MV-4-11 (cell line): ENCODE data around the gene ERAP2.

Experiments used
- DNase-seq: peaks from one replicate; lab custom pipeline; 2025; lab: John Stamatoyannopoulos, UW

ERAP2 gene

GRCh38 chr5:96963267-96963666 is 87.0 kb downstream of the ERAP2 start:
- peak; percentile 85 for DNase-seq

- DNase-seq, result no peak
These were observed 90.5 kb downstream of the ERAP2 start for GRCh38 chr5:96966801-96967200.

- no peak for DNase-seq
These were observed 91.1 kb downstream of the ERAP2 start for GRCh38 chr5:96967400-96967799.

- DNase-seq, result no peak
These were observed 91.8 kb downstream of the ERAP2 start for GRCh38 chr5:96968074-96968473.

GRCh38 chr5:96968614-96969013 is 92.3 kb downstream of the ERAP2 start:
- no peak for DNase-seq
